Measurements from ENCODE around the gene APOC4. TPM values are rescaled to one million over a fixed set of nuclear protein-coding genes. Genes with fewer than 3 reads are reported as not detected.

APOC4 gene
- not detected in 2 replicates for total RNA-seq

GRCh38 chr19:44942067-44942571 is at the start of gene APOC4:
Gene APOC4 (plus strand): TSS chr19:44942237. CDS start chr19:44942278, 41 bp downstream.

DNA sequence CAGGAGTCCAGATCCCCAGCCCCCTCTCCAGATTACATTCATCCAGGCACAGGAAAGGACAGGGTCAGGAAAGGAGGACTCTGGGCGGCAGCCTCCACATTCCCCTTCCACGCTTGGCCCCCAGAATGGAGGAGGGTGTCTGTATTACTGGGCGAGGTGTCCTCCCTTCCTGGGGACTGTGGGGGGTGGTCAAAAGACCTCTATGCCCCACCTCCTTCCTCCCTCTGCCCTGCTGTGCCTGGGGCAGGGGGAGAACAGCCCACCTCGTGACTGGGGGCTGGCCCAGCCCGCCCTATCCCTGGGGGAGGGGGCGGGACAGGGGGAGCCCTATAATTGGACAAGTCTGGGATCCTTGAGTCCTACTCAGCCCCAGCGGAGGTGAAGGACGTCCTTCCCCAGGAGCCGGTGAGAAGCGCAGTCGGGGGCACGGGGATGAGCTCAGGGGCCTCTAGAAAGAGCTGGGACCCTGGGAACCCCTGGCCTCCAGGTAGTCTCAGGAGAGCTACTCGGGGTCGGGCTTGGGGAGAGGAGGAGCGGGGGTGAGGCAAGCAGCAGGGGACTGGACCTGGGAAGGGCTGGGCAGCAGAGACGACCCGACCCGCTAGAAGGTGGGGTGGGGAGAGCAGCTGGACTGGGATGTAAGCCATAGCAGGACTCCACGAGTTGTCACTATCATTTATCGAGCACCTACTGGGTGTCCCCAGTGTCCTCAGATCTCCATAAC is 36.4 kb upstream of the APOC4 start, which contains the start of gene APOE:
APOE (plus strand) TSS at position 360 of the 724 bp plus-strand sequence. CDS start 829 bp downstream, outside the sequence.

GRCh38 chr19:44914433-44915206 is 27.4 kb upstream of the APOC4 start, which contains the start of gene APOC1:
Gene APOC1 (plus strand): TSS chr19:44914608. CDS start chr19:44914892, 284 bp downstream.

DNA sequence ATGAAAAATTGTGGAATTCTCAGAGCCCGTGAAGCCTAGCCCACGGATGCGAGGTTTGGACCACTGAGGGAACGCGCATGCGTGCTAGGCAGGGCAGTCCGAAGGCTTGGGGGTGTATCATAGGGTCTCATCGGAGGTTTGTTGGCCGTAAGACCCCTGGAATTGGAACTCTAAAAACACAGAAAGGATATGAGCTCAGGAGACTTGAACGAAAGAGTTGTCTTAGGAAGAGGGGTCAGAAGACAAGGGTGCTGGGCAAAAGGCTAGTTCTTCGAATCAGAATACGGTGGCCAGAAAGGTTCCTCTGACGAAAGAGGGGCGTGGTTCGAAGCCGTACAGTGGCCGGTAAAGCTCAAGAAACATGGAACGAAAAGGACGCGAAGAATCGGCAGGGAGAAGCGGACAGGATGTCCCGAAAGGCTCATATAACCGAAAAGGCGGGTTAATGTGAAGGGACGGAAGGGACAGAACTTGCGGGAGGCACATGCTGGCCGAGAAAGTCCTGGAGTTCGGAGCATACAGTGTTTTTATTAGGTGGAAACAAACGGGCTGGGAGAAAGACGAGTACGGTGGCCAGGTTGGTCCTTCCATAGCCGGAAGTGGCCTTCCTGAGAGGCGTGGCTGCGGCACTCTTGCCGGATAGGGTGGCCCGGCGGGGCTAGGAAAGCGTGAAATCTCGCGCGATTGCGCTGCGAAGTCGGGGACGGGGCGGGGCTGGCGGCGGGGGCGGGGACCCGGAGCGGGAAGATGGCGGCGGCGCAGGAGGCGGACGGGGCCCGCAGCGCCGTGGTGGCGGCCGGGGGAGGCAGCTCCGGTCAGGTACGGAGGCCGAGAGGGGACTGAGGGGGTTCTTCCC is 12.8 kb downstream of the APOC4 start, which contains the start of gene CLPTM1:
CLPTM1 (plus strand) TSS at position 732 of the 856 bp plus-strand sequence; CDS start at position 748, 16 bp downstream.

Other genes with a start within 250 kb of the APOC4 start
- not detected in 2 replicates for gene CEACAM16, start 243.1 kb upstream of the APOC4 start, total RNA-seq
- 5.5 and 6.6 TPM in 2 replicates for gene BCL3, start 193.5 kb upstream of the APOC4 start, total RNA-seq
- not detected in 2 replicates for gene CBLC, start 164.3 kb upstream of the APOC4 start, total RNA-seq
- gene BCAM, start 133.1 kb upstream of the APOC4 start, total RNA-seq, result 1.8 and 2.2 TPM in 2 replicates
- 29.4 and 35.8 TPM in 2 replicates for gene NECTIN2, start 95.9 kb upstream of the APOC4 start, total RNA-seq
- 63.2 and 98.5 TPM in 2 replicates for gene TOMM40, start 51.0 kb upstream of the APOC4 start, total RNA-seq
- gene APOE, start 36.4 kb upstream of the APOC4 start, total RNA-seq, result 13.5 and 152 TPM in 2 replicates
- gene APOC1, start 27.6 kb upstream of the APOC4 start, total RNA-seq, result 2.3 and 7.3 TPM in 2 replicates
- gene APOC2, start 3.8 kb downstream of the APOC4 start, total RNA-seq, result not detected in 2 replicates
- 53.3 and 77.0 TPM in 2 replicates for gene CLPTM1, start 13.1 kb downstream of the APOC4 start, total RNA-seq
- gene RELB, start 59.2 kb downstream of the APOC4 start, total RNA-seq, result 7.3 and 11.3 TPM in 2 replicates
- 16.9 and 23.9 TPM in 2 replicates for gene CLASRP, start 96.8 kb downstream of the APOC4 start, total RNA-seq
- gene ZNF296, start 134.2 kb downstream of the APOC4 start, total RNA-seq, result 0.20 TPM in 1 of 2 replicates, not detected in the other
- 15.8 and 19.8 TPM in 2 replicates for gene GEMIN7, start 137.0 kb downstream of the APOC4 start, total RNA-seq
- gene PPP1R37, start 150.9 kb downstream of the APOC4 start, total RNA-seq, result 23.5 and 28.0 TPM in 2 replicates
- gene NKPD1, start 218.7 kb downstream of the APOC4 start, total RNA-seq, result 0.39 and 1.1 TPM in 2 replicates
- 2.5 and 6.2 TPM in 2 replicates for gene TRAPPC6A, start 236.0 kb downstream of the APOC4 start, total RNA-seq
- gene BLOC1S3, start 236.5 kb downstream of the APOC4 start, total RNA-seq, result 4.4 and 6.6 TPM in 2 replicates